Subcutaneous abdominal adipose tissue (tissue), 5 donors: ENCODE data around the gene APOC3.

Experiments used
- H3K27ac ChIP-seq: one replicate; pipeline ENCODE4 v1.7.0; 2013; ENCODE audit warnings: low read depth, mild to moderate bottlenecking, inconsistent platforms, low read length, moderate library complexity
- H3K27me3 ChIP-seq, 5 donors: one replicate each; pipeline ENCODE4 v1.7.0; 2013; ENCODE audit warnings: low read length in 5 of 5, inconsistent platforms in 1 of 5; ENCODE audit not compliant: control insufficient read depth in 5 of 5, insufficient read depth in 4 of 5
- H3K36me3 ChIP-seq, 5 donors: one replicate each; pipeline ENCODE4 v1.7.0; 2013; ENCODE audit warnings: low read length in 5 of 5; ENCODE audit not compliant: control insufficient read depth in 5 of 5, insufficient read depth in 5 of 5
- H3K4me1 ChIP-seq, 5 donors: one replicate each; pipeline ENCODE4 v1.7.0; 2013; ENCODE audit warnings: low read length in 5 of 5, mild to moderate bottlenecking in 3 of 5, moderate library complexity in 1 of 5; ENCODE audit not compliant: control insufficient read depth in 5 of 5, insufficient read depth in 5 of 5
- H3K4me3 ChIP-seq, 5 donors: one replicate each; pipeline ENCODE4 v1.7.0; 2013; ENCODE audit warnings: low read length in 5 of 5, low read depth in 1 of 5
- H3K9ac ChIP-seq, 5 donors: one replicate each; pipeline ENCODE4 v1.7.0; 2013; ENCODE audit warnings: low read length in 5 of 5, mild to moderate bottlenecking in 4 of 5, moderate library complexity in 3 of 5
- H3K9me3 ChIP-seq, 5 donors: one replicate each; pipeline ENCODE4 v1.7.0; 2013; ENCODE audit warnings: low read length in 5 of 5; ENCODE audit not compliant: control insufficient read depth in 5 of 5
- donor health status: healthy.
- donor health status: healthy.
- donor health status: healthy.
- donor health status: healthy.
- donor health status: healthy.

APOC3 gene

GRCh38 chr11:116868066-116868465, 38.4 kb downstream of the APOC3 start:
- Histone ChIP-seq H3K27me3 (no peaks in the 10 kb centered on the region), H3K4me1 (peaks cover 4 to 45% (median 32%) of the 10 kb centered on the region in 5 donors), H3K9ac (no peak overlapping the region), H3K9me3 (no peaks in the 10 kb centered on the region), H3K36me3 (peaks cover 20 to 92% (median 62%) of the 10 kb centered on the region in 5 donors), H3K27ac (peak overlapping the region; percentile 76), H3K4me3 (no peak overlapping the region)

- Histone ChIP-seq H3K9ac (no peak overlapping the region), H3K27ac (no peak overlapping the region), H3K4me3 (no peak overlapping the region), H3K36me3 (peaks cover 20 to 92% (median 55%) of the 10 kb centered on the region in 5 donors), H3K4me1 (peaks cover 4 to 47% (median 37%) of the 10 kb centered on the region in 5 donors), H3K27me3 (no peaks in the 10 kb centered on the region), H3K9me3 (no peaks in the 10 kb centered on the region)
Observed at GRCh38 chr11:116869610-116870009, 39.9 kb downstream of the APOC3 start.

GRCh38 chr11:116870054-116870453, 40.3 kb downstream of the APOC3 start:
- Histone ChIP-seq H3K27me3 (no peaks in the 10 kb centered on the region), H3K36me3 (peaks cover 20 to 90% (median 56%) of the 10 kb centered on the region in 5 donors), H3K4me1 (peaks cover 4 to 48% (median 39%) of the 10 kb centered on the region in 5 donors), H3K27ac (no peak overlapping the region), H3K4me3 (no peak overlapping the region), H3K9ac (no peak overlapping the region), H3K9me3 (no peaks in the 10 kb centered on the region)

- H3K9me3 ChIP-seq: no peaks in the 10 kb centered on the region
- peaks cover 20 to 93% (median 66%) of the 10 kb centered on the region in 5 donors for H3K36me3 ChIP-seq
- peaks cover 4 to 39% (median 31%) of the 10 kb centered on the region in 5 donors for H3K4me1 ChIP-seq
- no peak overlapping the region for H3K27ac ChIP-seq
- peak overlapping the region in 1 of 5 donors; percentile 27 for H3K9ac ChIP-seq
- H3K4me3 ChIP-seq: no peak overlapping the region
- no peaks in the 10 kb centered on the region for H3K27me3 ChIP-seq
Observed at GRCh38 chr11:116871248-116871647, 41.5 kb downstream of the APOC3 start.

GRCh38 chr11:116873381-116873780, 43.7 kb downstream of the APOC3 start:
- H3K4me3 ChIP-seq: no peak overlapping the region
- no peaks in the 10 kb centered on the region for H3K9me3 ChIP-seq
- no peak overlapping the region for H3K9ac ChIP-seq
- no peak overlapping the region for H3K27ac ChIP-seq
- H3K36me3 ChIP-seq: peaks cover 16 to 77% (median 59%) of the 10 kb centered on the region in 5 donors
- peaks cover 1 to 29% (median 12%) of the 10 kb centered on the region in 5 donors for H3K4me1 ChIP-seq
- H3K27me3 ChIP-seq: no peaks in the 10 kb centered on the region

GRCh38 chr11:116874251-116874650, 44.5 kb downstream of the APOC3 start:
- no peak overlapping the region for H3K9ac ChIP-seq
- no peaks in the 10 kb centered on the region for H3K9me3 ChIP-seq
- peaks cover 12 to 69% (median 51%) of the 10 kb centered on the region in 5 donors for H3K36me3 ChIP-seq
- no peaks in the 10 kb centered on the region for H3K27me3 ChIP-seq
- H3K4me1 ChIP-seq: peaks cover 1 to 24% (median 10%) of the 10 kb centered on the region in 5 donors
- no peak overlapping the region for H3K27ac ChIP-seq
- no peak overlapping the region for H3K4me3 ChIP-seq

GRCh38 chr11:116875194-116875593, 45.5 kb downstream of the APOC3 start:
- Histone ChIP-seq H3K27me3 (no peaks in the 10 kb centered on the region), H3K36me3 (peaks cover 8 to 61% (median 42%) of the 10 kb centered on the region in 5 donors), H3K9me3 (no peaks in the 10 kb centered on the region), H3K27ac (no peak overlapping the region), H3K9ac (no peak overlapping the region), H3K4me1 (peaks cover 1 to 24% (median 10%) of the 10 kb centered on the region in 5 donors), H3K4me3 (no peak overlapping the region)

GRCh38 chr11:116876656-116877055, 46.9 kb downstream of the APOC3 start:
- Histone ChIP-seq H3K27ac (no peak overlapping the region), H3K9ac (no peak overlapping the region), H3K4me1 (peaks cover 0 to 20% (median 7%) of the 10 kb centered on the region in 5 donors), H3K36me3 (peaks cover 8 to 50% (median 35%) of the 10 kb centered on the region in 5 donors), H3K4me3 (no peak overlapping the region), H3K9me3 (no peaks in the 10 kb centered on the region), H3K27me3 (no peaks in the 10 kb centered on the region)

- H3K9ac ChIP-seq: no peak overlapping the region
- peaks cover 0 to 7% (median 0%) of the 10 kb centered on the region in 5 donors for H3K4me1 ChIP-seq
- H3K9me3 ChIP-seq: no peaks in the 10 kb centered on the region
- no peak overlapping the region for H3K27ac ChIP-seq
- H3K36me3 ChIP-seq: peaks cover 2 to 22% (median 17%) of the 10 kb centered on the region in 5 donors
- no peak overlapping the region for H3K4me3 ChIP-seq
- H3K27me3 ChIP-seq: no peaks in the 10 kb centered on the region
Observed at GRCh38 chr11:116879800-116880625, 50.3 kb downstream of the APOC3 start.

GRCh38 chr11:116881143-116881542, 51.4 kb downstream of the APOC3 start:
- H3K4me1 ChIP-seq: peaks cover 0 to 5% (median 0%) of the 10 kb centered on the region in 5 donors
- peaks cover 2 to 12% (median 5%) of the 10 kb centered on the region in 5 donors for H3K36me3 ChIP-seq
- no peaks in the 10 kb centered on the region for H3K9me3 ChIP-seq
- no peaks in the 10 kb centered on the region for H3K27me3 ChIP-seq
- no peak overlapping the region for H3K27ac ChIP-seq
- no peak overlapping the region for H3K4me3 ChIP-seq
- H3K9ac ChIP-seq: no peak overlapping the region
